Large intestine (tissue), 3 donors: ENCODE measurements around the gene PRR14L. TPM values are rescaled to one million over a fixed set of nuclear protein-coding genes. Genes with fewer than 3 reads are reported as not detected.

Experiments used
- DNase-seq, 2 donors: peaks; one replicate each; pipeline versions ENCODE4 v3.0.0 to v3.0.0-alpha.2; 2013
- H3K27ac ChIP-seq: one replicate; pipeline ENCODE4 v1.5.1; 2013; ENCODE audit warnings: low read length
- H3K27me3 ChIP-seq: 2 replicates; pipeline ENCODE4 v1.6.1; 2013; ENCODE audit warnings: low read length; ENCODE audit not compliant: control insufficient read depth, insufficient read depth
- H3K36me3 ChIP-seq: 2 replicates; pipeline ENCODE4 v1.6.1; 2013; ENCODE audit warnings: low read length; ENCODE audit not compliant: control insufficient read depth, insufficient read depth
- H3K4me1 ChIP-seq: one replicate; pipeline ENCODE4 v1.6.1; 2013; ENCODE audit warnings: low read length; ENCODE audit not compliant: control insufficient read depth, insufficient read depth
- H3K4me3 ChIP-seq: one replicate; pipeline ENCODE4 v1.5.1; 2013; ENCODE audit warnings: low read length
- H3K9me3 ChIP-seq: one replicate; pipeline ENCODE4 v1.6.1; 2013; ENCODE audit warnings: mild to moderate bottlenecking, low read depth, low read length, moderate library complexity; ENCODE audit not compliant: control insufficient read depth
- WGBS: methylation state at CpG from one replicate; pipeline ENCODE4 v1.1.5; 2013; ENCODE audit warnings: low lambda C conversion rate; ENCODE audit not compliant: insufficient coverage; 5-methylcytosine and 5-hydroxymethylcytosine counted together
- polyA plus RNA-seq: library from polyadenylated mRNA; unstranded; fragments of 120-200 nt; gene quantifications from one replicate; pipeline ENCODE4 v1.2.1, GENCODE V29; 2013

PRR14L gene
- polyA plus RNA-seq, 1 donor, result 23.9 TPM

DNA sequence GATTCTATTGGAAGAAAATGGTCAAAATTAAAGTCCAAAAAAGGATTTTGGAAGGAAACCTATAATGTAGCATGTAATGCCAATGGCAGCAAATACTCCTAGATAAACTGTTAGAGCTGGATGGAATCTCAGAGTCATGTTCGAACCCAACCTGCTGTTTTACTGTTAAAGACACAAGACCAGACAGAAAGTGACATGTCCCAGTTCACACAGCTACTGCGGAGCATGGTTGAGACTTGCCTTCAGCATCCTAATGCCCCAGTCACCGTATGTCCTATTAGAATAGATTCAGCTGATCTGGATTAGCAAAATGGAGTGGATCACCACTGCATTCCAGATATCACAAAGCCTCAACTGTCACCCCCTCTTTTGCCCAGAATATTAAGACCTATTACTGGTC lies 102.9 kb downstream of the PRR14L start:
- WGBS, result no CpG with 5 or more reads among the region's 3 CpGs
- H3K27me3 ChIP-seq, result no peaks in the 10 kb centered on the region
- peaks cover 16% of the 10 kb centered on the region for H3K4me1 ChIP-seq
- H3K4me3 ChIP-seq, result no peak overlapping the region
- peaks cover 38% of the 10 kb centered on the region for H3K36me3 ChIP-seq
- no peaks in the 10 kb centered on the region for H3K9me3 ChIP-seq
- H3K27ac ChIP-seq, result peak overlapping the region; percentile 80
- DNase-seq, result no peak

DNA sequence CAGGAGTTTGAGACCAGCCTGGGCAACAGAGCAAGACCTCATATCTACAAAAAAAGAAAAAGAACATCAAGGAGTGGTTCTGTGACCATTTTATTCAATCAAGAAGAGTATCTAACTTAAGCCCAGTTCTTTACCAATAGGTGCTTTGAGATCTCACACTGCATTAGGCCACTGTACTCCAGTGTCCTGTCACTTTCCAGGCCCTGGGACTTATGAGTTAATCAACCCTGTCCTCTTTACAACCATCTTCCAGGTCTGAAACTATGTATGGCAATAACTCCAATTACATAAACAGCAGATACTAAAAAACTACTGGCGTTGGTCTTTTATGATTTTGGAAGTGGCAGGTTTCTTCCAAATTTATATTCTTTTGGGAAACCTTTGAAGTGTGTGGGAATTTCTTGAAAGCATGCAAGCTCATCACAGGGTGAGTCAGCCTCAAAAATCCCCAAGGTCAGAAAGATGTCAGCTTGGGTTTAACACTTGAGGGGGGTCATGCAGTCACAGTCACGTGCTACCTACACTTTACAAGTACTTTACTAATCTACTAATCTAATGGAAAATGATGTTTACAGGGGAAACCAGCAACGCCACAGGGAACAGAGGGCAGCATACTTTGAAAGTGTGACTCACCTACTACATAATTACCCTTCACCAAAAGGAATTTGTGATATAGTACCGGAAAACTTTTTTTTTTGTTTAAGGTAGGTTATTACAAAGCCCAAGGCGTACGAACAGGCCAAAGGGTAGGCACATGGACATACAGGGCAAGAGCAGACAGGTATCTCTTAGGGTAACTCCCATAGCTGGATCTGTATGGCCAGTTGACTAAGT lies 103.5 kb downstream of the PRR14L start:
- WGBS, result no CpG with 5 or more reads among the region's 6 CpGs
- Histone ChIP-seq H3K27me3 (no peaks in the 10 kb centered on the region), H3K9me3 (no peaks in the 10 kb centered on the region), H3K27ac (peak overlapping the region; percentile 80), H3K4me3 (no peak overlapping the region), H3K4me1 (peaks cover 16% of the 10 kb centered on the region), H3K36me3 (peaks cover 41% of the 10 kb centered on the region)
- DNase-seq, result peak; percentile 81 to 89

DNA sequence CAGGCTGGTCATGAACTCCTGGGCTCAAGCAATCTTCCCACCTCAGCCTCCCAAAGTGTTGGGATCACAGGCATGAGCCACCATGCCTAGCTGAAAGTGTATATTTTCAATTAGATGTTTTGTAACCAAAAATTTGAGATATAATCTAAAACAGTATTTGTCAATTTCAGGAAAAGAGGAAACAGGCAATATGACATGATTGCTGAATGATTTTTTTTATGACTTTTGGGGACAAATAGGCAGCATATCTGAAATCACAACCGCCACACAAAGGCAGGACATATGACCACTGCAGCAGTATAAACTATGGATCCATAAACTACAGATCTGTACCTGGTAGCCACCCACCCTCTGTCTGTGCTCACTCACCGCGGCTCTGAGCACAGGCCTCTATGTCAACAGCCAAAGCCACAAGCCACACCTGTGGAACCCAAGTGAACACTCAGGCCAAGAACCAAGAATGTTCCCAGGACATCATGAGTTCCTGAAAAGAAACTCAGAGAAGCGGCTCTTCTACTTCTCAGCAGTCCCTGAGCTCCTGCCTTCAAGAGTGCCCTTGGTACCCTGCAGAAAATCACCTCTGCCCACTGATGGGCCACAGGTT lies 110.4 kb downstream of the PRR14L start:
- Histone ChIP-seq H3K27me3 (no peaks in the 10 kb centered on the region), H3K27ac (no peak overlapping the region), H3K36me3 (peaks cover 17% of the 10 kb centered on the region), H3K9me3 (no peaks in the 10 kb centered on the region), H3K4me3 (no peak overlapping the region), H3K4me1 (no peaks in the 10 kb centered on the region)
- DNase-seq, result no peak
- WGBS, result no CpG with 5 or more reads among the region's 4 CpGs

DNA sequence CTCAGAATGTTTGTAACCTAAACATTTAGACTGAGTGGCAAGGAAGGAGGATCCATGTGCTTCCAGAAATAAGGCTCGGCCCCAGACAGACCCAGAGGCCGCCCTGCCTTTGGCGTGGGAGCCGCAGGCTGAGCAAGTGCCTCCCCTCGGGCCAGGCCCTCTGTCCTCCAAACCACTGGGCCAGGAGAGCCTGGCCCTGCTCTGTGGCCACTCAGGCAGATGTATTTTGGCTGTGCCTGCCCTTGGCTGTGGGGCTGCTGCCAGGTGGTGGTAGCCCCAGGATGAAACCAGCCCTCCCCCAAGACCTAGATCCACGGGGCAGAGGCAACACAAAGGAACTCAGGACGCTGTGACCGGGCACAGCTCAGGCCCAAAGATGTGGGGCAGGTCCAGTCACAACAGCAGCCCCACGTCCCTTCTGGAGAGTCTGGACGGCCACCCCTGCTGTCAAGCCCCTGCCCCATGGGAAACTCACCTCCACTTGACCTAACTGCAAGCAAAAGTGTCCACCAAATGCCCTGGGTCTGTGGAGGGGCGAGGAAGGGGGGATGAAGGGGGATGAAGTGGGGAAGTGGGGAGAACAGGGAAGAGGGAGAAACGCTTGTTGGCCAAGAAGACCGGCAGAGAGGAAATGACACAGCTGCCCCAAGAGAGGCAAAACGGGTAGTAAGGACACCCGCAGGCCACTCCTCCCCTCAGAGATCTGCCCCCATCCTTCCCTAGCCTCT lies 111.9 kb downstream of the PRR14L start:
- H3K27me3 ChIP-seq, result no peaks in the 10 kb centered on the region
- H3K27ac ChIP-seq, result no peak overlapping the region
- H3K36me3 ChIP-seq, result peaks cover 17% of the 10 kb centered on the region
- no peak for DNase-seq
- WGBS, result no CpG with 5 or more reads among the region's 15 CpGs
- H3K4me1 ChIP-seq, result no peaks in the 10 kb centered on the region
- H3K9me3 ChIP-seq, result no peaks in the 10 kb centered on the region
- H3K4me3 ChIP-seq, result no peak overlapping the region

DNA sequence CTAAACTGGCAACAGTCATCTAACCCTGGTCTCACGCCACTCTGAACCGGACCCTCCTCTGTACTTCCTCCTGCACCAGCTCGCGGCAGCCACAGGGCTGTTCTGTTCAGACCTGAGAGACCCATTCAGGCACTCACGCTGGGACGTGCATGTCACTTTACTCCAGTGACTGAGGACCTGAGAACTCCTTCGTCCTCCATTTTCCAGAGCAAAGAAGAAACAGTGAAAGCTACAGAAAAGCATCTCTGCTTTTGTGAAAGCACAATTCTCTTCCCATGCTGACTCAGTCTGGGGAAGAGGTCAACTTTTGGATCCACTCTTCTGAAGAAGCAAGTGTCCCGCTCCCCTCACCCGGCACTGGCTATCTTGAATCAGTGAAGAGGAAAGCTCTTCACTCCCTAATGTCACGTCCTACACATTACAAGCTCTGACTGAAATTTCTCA lies 112.5 kb downstream of the PRR14L start:
- H3K4me1 ChIP-seq, result no peaks in the 10 kb centered on the region
- no peak for DNase-seq
- H3K27ac ChIP-seq, result no peak overlapping the region
- no CpG with 5 or more reads among the region's 10 CpGs for WGBS
- H3K36me3 ChIP-seq, result peaks cover 17% of the 10 kb centered on the region
- H3K27me3 ChIP-seq, result no peaks in the 10 kb centered on the region
- H3K9me3 ChIP-seq, result no peaks in the 10 kb centered on the region
- no peak overlapping the region for H3K4me3 ChIP-seq

DNA sequence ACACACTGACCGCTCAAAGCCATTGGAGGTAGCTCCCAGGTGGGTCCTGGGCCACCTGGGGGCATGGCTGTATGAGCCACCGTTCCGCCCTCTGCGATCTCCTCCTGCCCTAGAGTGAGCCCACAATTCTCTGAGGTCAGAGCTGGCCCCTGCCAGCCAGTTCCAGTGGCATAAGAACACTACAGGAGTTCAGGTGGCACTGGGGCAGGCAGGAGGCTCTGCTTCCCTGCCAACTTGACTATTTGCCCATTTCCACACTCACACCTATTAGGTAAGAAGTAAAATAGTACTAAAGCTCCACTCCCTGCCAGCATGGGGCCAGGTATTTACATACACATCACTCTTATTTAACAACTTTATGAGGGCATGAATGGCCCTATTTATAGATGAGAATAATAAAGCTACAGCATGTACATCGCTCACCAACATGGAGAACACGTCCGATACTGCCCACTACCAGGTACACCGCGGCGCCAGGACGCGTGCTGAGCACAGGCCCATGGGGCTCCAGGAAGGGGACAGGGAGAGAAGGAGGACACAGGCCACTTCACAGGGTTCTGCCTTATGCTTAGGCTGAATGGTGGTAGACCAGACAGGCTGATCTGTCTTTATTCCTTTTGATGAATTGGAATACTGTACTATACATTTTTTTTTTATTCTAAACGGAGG lies 114.2 kb downstream of the PRR14L start:
- no CpG with 5 or more reads among the region's 13 CpGs for WGBS
- no peak overlapping the region for H3K4me3 ChIP-seq
- no peak for DNase-seq
- peaks cover 6% of the 10 kb centered on the region for H3K4me1 ChIP-seq
- H3K36me3 ChIP-seq, result peaks cover 9% of the 10 kb centered on the region
- no peaks in the 10 kb centered on the region for H3K9me3 ChIP-seq
- no peaks in the 10 kb centered on the region for H3K27me3 ChIP-seq
- no peak overlapping the region for H3K27ac ChIP-seq

DNA sequence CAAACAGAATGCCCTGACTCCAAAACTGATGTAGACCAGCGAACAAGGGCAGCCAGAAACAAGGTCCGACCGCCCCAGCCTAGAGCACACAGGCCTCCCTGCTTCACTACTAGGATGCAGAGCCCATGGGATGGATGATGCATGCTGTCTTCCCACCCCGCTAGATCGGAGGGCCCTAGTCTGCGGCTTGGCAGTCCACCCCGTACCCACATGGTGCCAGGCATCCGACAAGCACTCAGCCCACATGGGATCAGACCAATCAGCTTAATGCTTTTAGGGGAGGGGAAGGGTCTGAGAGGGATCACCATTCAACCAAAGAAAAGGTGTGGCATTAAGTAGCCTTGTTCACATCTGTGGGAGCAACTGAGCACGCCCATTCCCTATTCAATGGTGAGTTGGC lies 118.5 kb downstream of the PRR14L start:
- Histone ChIP-seq H3K9me3 (no peaks in the 10 kb centered on the region), H3K4me1 (peaks cover 40% of the 10 kb centered on the region), H3K27ac (peak overlapping the region; percentile 85), H3K4me3 (peak overlapping the region; percentile 90), H3K27me3 (no peaks in the 10 kb centered on the region), H3K36me3 (peaks cover 17% of the 10 kb centered on the region)
- no CpG with 5 or more reads among the region's 9 CpGs for WGBS
- no peak for DNase-seq

Other genes starting within 250 kb of the PRR14L start
- 54.3 TPM for gene PISD, start 87.9 kb downstream of the PRR14L start, polyA plus RNA-seq
- gene DEPDC5, start 3.9 kb upstream of the PRR14L start, polyA plus RNA-seq, result 12.0 TPM
- 90.3 TPM for gene YWHAH, start 194.4 kb upstream of the PRR14L start, polyA plus RNA-seq